ELF-1 (cell line): ENCODE data around the gene PLOD3.

Experiments used
- DNase-seq: peaks from one replicate; pipeline ENCODE4 v3.0.0-alpha.2; 2016; ENCODE audit warnings: low read depth, low spot score

PLOD3 gene

GRCh38 chr7:101238226-101239182 lies 21.1 kb upstream of the PLOD3 start:
- peak; percentile 89 for DNase-seq

- DNase-seq = no peak
Measured at GRCh38 chr7:101237206-101238067, 20.1 kb upstream of the PLOD3 start, which contains the start of gene CLDN15. TSS of gene CLDN15 (minus strand) at chr7:101237802. CDS start at chr7:101237581, 221 bp downstream.

DNA sequence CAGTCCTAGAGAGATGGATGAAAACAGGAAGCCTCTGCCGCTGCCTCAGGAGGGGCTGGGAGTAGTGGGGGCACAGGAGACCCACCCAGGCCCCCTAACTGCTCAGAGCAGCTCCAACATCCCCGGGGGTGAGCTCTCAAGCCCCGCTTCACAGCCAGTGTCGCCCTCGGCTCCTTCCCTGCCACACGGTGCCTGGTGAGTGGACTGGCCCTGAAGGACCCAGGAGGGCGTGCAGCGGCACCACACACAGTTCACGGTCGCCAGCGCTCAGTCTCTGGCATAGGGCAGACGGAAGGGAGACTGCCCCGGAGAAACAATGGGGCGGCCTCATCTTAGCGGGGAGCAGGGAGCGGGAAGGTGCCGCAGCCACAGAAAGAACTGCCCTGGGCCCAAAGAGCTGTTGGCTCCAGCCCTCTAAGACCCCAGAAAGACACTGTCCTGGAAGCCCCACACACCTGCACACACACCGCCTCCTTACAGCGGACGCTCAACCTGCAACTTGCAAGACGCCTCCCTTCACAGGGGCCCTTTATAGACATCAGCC lies 19.0 kb upstream of the PLOD3 start:
- no peak for DNase-seq

DNA sequence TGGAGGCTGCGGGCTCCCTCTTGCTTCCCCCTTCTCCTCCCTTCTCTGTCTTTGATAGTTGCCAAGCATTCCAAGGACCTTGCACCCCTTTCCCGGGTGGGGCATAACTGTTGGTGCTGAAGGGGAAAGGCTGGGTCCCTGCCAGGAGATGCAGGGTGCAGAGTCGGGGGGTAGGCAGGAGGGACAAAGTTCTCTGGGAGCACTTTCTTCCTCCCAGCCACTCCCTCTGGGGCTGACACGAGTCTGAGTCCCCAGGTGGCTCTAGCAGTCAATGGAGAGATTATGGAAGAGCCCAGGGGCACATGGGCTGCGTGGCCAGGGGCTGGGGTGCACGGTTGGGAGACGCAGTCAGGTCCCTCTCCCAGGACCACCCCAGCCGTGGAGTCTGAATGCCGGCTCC lies 18.1 kb upstream of the PLOD3 start:
- DNase-seq = no peak

DNA sequence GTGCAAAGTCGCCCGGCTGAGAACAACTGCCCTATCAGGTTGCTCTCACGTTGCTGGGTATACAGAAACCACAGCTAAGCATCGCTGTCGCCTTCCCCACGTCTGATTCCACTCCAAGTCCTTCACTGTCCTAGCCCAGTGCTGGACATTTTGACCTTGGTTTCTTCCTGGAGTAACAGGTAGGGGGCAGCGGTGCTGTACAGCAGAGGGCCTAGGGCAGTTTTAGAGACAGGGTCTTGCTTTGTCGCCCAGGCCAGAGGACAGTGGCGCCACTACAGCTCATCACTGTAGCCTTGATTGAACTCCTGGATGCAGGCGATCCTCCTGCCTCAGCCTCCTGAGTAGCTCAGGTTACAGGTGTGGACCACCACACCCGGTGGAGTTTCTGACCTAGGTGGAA lies 17.7 kb upstream of the PLOD3 start:
- peak; percentile 64 for DNase-seq

DNA sequence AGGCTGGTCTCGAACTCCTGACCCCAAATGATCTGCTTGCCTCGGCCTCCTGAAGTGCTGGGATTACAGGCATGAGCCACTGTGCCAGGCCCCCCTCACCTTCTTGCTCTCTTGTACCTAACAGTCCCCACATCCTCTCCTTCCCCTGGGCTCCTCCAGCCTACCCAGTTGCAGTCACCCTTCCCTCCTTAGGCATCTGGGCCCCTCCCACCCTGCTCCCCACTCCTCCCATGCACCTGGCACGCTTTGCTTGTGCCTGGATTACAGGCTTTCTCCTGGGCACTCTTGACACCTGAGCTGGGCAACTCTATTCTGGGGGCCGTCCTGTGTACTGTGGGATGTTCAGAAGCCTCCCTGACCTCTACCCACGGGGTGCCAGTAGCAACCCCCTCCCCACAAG lies 17.3 kb upstream of the PLOD3 start:
- no peak for DNase-seq

DNA sequence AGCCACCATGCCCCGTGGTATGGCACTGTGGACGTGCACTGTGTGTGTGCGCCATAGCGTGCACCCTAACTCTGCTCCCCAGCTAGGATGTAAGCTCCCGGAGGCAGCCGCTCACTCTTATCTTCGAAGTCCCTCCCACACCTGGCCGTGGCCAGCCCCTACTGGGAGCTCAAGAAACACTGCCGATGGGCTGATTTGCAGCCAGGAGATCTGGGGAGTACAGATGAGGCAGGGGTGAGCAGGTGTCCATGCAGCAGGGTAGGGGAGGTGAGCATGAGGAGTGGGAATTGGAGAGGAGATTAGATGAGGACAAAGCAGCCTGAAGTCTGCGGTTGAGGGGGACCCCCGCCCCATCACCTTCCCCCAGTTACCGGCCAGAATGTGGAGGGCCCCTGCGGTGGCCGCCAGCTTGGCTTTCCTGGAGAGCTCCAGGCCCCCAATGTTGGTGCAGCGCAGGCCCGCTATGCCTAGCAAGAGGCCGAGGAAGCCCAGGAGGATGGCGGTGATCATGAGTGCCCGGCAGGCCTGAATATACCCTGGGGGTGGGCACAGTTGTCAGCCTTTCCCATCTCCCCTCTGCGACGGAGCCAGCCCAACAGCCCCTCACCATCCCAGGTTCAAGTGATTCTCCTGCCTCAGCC lies 16.6 kb upstream of the PLOD3 start:
- DNase-seq = no peak

DNA sequence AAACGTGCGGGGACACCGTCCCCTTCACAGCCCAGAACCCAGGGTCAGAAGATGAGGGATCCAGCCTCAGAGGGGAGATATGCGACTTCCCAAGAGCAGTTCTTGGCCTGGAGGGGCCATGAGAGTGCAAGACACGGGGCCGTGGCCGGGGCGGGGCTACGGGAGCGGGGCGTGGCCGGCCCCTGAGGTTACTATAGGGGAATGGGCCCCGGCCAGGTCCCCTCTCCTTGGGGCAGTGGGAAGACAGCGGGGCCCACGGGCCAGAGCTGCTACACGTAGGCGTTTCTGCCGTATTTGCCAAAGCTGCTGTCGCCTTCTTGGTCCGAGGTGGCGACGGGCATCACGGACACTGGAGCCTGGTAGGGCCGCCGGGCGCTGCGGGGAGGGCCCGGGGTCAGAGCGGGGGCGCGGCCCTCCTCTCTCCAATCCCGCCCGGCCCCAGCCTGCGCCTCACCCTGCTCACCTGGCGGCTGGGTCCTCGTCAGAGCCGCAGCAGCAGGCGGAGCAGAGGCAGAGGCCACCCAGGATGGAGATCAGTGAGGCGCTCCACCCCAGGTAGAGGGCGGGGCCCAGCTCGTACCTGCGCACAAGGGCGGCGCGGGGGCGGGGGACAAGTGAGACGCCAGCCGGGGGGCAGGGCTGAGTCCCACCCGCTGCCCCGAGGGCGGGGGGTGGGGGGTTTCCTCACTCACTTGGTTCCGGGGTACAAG lies 14.9 kb upstream of the PLOD3 start:
- peak; percentile 67 for DNase-seq

DNA sequence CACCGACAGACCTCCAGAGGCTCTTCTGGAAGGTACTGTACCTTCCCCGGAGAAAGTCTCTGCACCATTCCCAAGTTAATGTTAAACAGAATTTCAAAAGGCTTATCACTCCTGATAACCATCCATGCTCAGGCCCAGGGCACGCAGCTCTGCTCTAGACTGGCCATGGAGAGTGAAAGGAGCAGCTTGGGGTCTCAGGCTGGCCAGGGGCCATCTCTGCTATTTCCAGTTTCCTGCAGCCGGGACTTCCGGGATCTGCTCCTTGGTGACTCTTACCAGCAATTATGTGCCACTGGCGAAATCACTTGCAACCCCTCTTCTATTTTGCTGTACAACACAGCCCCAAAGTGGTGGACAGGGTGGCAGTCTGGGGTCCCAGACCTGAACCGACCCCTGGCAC lies 14.3 kb upstream of the PLOD3 start:
- DNase-seq = no peak

DNA sequence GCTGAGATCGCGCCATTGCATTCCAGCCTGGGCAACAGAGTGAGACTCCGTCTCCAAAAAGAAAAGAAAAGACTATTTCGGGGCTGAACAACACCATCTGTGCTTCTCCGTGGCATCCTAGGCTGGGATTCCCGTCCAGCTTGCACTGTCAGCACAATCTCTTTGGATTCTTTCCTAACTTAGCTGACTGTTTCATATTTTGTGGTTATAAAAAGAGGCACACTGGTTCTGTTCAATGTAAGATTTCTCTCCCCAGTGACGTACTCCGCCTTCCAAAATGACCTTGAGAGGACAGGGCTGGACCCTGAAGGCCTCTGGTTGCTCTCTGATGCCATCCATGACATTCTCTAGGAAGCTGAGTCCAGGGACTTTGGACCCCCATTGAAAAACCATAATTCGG lies 9.3 kb upstream of the PLOD3 start:
- DNase-seq = no peak

DNA sequence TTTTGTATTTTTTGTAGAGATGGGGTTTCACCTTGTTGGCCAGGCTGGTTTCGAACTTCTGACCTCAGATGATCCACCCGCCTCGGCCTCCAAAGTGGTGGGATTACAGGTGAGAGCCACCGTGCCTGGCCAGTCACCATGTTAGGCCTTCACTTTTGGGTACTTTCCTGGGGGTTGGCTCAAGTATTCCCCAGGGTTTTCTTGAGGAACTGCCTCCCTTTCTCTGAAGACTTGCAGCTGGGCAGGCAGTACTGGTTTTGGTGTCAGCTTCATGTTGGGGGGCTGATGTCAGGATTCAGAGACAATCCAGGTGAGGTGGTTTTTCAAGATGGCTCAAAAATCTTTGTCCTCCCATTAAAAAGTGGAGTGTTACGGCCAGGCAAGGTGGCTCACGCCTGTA lies 8.3 kb upstream of the PLOD3 start:
- DNase-seq = no peak

DNA sequence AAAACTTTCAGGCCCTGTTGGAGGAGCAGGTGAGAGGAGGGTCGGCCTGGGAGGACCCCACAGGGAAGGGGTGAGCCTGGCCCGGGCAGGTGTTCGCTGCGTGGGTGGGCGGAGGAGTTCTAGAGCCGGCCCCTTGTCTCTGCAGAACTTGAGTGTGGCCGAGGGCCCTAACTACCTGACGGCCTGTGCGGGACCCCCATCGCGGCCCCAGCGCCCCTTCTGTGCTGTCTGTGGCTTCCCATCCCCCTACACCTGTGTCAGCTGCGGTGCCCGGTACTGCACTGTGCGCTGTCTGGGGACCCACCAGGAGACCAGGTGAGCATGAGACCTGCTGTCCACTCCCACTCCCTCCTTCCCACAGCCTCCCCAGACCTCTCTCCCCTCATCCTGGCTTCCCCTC lies 6.1 kb upstream of the PLOD3 start:
- DNase-seq = no peak

DNA sequence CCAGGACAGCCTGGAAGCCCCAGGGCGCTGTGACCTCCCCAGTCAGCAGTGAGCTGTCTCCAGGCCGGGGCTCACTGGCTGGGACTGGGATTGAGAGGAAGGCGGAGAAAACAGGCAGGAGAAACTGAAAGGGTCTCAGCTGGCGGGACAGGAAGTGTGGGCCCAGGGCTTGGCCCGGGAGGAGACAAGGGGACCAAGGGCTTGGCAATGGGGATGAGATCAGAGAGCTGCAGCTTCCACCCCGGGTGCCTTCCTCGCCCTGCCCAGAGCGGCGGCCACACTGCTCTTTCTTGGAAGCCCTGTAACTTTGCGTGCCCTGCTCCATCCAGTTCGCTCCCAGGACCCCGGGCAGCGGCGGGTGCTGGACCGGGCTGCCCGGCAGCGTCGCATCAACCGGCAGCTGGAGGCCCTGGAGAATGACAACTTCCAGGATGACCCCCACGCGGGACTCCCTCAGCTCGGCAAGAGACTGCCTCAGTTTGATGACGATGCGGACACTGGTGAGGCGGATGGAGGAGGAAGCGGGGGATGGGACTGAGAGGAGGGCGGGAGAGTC lies 5.0 kb upstream of the PLOD3 start:
- DNase-seq = no peak

DNA sequence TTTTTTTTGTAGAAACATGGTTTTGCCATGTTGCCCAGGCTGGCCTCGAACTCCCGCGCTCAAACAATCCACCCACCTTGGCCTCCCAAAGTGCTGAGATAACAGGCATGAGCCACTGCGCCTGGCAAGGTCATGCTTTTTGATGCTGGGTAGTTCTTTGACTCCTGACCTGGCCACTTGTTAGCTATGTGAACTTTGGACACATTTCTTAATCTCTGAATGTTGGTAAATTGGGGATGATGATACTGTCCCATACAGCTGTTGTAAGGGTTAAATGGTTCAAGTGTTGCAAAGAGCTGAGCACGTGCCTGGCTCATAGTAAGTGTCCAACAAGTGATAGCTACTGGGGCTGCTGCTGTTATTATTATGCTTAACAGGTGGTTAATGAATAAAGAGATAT lies 2.9 kb upstream of the PLOD3 start:
- no peak for DNase-seq

- DNase-seq = no peak
Measured at GRCh38 chr7:101218236-101219125, 1.1 kb upstream of the PLOD3 start.

DNA sequence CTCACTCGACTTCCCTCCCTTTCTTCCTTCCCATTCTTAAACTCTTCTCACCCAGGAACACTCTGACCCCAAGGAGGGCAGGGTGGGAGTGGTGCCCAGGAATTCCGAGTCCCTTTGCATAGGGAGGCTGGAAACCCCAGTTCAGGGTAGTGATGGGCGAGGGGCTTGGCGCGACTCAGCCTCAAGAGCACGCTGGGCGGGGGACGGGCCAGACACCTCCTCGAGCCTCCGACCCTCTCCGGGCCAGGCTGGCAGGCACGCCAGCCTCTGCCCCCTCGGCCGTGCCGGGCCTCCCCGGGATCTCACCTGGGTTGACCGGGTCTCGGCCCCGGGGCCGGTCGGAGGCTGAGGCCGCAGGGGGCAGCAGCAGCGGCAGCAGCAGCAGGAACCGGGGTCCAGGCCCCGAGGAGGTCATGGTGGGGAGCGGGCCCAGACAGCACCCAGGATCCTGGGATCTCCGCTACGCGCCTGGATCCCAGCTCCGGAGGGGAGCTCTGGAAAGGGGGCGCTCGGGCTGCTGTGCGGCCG lies 457 bp downstream of the PLOD3 start:
- peak; percentile 41 for DNase-seq

- no peak for DNase-seq
Measured at GRCh38 chr7:101216001-101216859, 1.2 kb downstream of the PLOD3 start.

DNA sequence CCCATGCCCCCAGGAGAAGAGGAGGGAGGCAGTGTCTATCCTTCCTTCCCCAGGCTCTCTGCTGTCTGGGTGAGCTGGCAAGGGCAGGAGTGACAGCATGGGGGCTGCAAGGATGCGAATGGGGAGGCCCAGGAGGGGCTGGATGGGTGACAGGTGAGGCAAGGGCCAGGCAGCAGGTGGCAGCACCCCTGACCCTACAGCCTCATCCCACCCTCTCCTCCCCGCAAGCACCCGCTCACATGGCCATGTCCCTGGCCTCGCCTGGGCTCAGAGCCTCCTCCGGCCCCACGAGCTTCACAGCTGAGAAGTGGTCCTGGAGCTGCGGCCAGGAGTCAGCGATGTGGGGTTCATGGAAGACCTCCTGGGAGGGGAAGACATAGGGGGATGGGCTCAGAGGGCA lies 5.4 kb downstream of the PLOD3 start:
- DNase-seq = no peak

DNA sequence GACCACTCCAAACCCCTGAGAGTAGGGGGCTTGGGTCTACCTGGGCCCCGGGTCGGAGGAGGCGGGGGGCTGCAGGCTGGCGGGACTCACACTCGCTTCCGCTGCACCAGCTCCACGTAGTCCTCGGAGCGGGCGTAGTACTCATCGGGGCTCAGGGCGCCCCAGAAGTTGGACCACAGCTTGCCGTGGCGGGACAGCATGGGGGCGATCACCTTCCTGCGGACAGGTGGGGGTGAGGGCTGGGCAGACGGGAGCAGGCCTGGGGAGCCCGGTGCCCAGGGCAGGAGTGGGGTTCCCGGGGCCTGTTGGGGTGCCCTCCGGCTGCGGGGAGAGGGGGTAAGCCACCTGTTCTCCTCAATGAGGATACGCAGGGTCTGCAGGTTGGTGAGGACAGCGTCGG lies 5.9 kb downstream of the PLOD3 start:
- no peak for DNase-seq
